SU-DHL-6 (cell line): ENCODE measurements around the gene DTX1.
A peak's percentile ranks its signal among the peaks of the same experiment; 100 is the strongest.

ENCODE experiments used
- H2AFZ ChIP-seq: fragments of 200-600 bp; sonication (generic); 2 replicates; pipeline ENCODE4 v1.6.1; 2014; ENCODE audit warnings: low read depth, mild to moderate bottlenecking, moderate library complexity, mixed read lengths, antibody characterized with exemption, low read length; ENCODE audit not compliant: severe bottlenecking
- H3F3A ChIP-seq: fragments of 200-600 bp; shearing (Covaris generic); 2 replicates; pipeline ENCODE4 v1.6.0; 2016; ENCODE audit warnings: antibody characterized with exemption, mild to moderate bottlenecking; ENCODE audit not compliant: insufficient read depth
- H3K27ac ChIP-seq: fragments of 200-600 bp; sonication (generic); 2 replicates; pipeline ENCODE4 v1.5.1; 2016; ENCODE audit warnings: low read depth, mild to moderate bottlenecking, low read length, moderate library complexity, mixed read lengths
- H3K27me3 ChIP-seq: fragments of 200-600 bp; sonication (generic), shearing (Covaris generic); 2 replicates; pipeline ENCODE4 v1.6.0; 2014; ENCODE audit warnings: mild to moderate bottlenecking, low read length
- H3K36me3 ChIP-seq: fragments of 200-600 bp; sonication (generic); 2 replicates; pipeline ENCODE4 v1.6.1; 2014; ENCODE audit warnings: mild to moderate bottlenecking, low read length, mixed read lengths
- H3K4me2 ChIP-seq: fragments of 300-600, 200-600 bp; shearing (Covaris generic), sonication (generic); 2 replicates; pipeline ENCODE4 v1.6.0; 2014; ENCODE audit warnings: low read length, low read depth, mild to moderate bottlenecking; ENCODE audit not compliant: poor library complexity, severe bottlenecking
- H3K4me3 ChIP-seq: fragments of 200-600 bp; sonication (generic); 2 replicates; pipeline ENCODE4 v1.5.1; 2014; ENCODE audit warnings: antibody characterized with exemption, low read length, mild to moderate bottlenecking, mixed read lengths; ENCODE audit not compliant: insufficient read depth, poor library complexity, severe bottlenecking
- H3K79me2 ChIP-seq: fragments of 200-600 bp; sonication (generic); 2 replicates; pipeline ENCODE4 v1.6.1; 2014; ENCODE audit warnings: mild to moderate bottlenecking, low read length, moderate library complexity; ENCODE audit not compliant: insufficient read depth
- H3K9ac ChIP-seq: fragments of 200-600 bp; sonication (generic); 2 replicates; pipeline ENCODE4 v1.7.0; 2014; ENCODE audit warnings: mild to moderate bottlenecking, low read length
- H3K9me2 ChIP-seq: fragments of 200-600 bp; sonication (generic); replicated peaks from 2 replicates; pipeline ENCODE4 v1.6.1; 2014; ENCODE audit warnings: low read length; ENCODE audit not compliant: insufficient read depth
- H3K9me3 ChIP-seq: fragments of 200-600 bp; sonication (generic); 2 replicates; pipeline ENCODE4 v1.6.1; 2014; ENCODE audit warnings: low read length, mixed read lengths; ENCODE audit not compliant: insufficient read depth
- H4K20me1 ChIP-seq: fragments of 200-600 bp; sonication (generic); 2 replicates; pipeline ENCODE4 v1.6.1; 2014; ENCODE audit warnings: low read depth, mild to moderate bottlenecking, antibody characterized with exemption, low read length, moderate library complexity, mixed read lengths
- EZH2phosphoT487 ChIP-seq: fragments of 200-600 bp; sonication (generic), shearing (Covaris generic); conservative IDR thresholded peaks from 2 replicates; pipeline ENCODE4 v1.6.1; 2018; ENCODE audit warnings: mild to moderate bottlenecking, antibody characterized with exemption, low read length, moderate library complexity, mixed read lengths
- TF ChIP-seq, protein P1 (sequence below): fragments of 200-600 bp; sonication (generic); IDR thresholded peaks from one replicate; pipeline ENCODE4 v1.5.1; 2017; ENCODE audit warnings: antibody characterized with exemption, mild to moderate bottlenecking, low read length, moderate library complexity; ENCODE audit not compliant: insufficient read depth, poor library complexity, severe bottlenecking

The DTX1 gene

DNA sequence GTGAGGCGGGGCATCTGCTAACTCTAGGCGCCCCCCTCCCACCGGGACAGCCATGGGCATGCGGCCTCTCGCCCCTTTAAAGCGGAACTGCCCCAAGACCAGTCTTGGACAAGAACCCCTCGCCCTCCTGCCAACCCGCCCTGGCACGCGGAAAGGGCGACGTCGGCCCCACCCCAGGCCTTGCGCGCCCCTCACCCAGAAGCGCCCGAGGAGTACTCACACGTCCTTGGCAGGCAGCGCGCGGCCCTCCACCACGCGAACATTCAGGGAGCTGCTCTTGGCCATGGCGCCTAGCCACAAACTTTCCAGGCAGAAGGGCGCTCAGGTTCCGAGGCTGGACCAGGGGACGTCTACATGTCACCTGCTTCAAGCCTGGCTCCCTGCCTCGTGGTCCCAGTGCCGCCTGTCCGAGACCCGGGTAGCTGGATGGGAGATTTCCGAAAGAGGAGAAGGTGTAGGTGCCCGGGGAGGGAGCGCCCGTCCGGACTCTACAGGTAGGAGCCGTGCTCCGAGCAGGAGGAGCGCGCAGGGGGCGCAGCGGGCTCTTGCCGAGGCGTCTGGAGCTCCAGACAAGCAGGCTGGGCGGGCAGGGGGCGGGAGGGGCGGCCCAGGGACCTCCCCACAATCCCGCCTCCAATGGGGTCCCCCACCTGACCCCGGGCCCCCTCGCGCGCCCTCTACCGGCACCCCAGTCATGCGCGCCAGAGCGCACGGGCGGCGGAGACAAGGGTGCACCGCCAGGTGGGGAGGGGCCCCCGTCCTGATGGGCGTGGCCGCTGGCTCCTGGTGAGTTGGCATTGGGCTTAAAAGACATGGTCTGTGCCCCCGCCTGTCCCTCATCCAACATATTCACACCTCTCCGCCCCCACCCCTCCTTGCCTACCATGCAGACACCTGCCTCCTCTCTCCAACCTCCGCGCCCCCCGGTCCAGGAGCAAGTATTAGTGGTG lies 78.9 kb downstream of the DTX1 start, which contains the start of gene RASAL1:
TSS of gene RASAL1 (minus strand) at position 584 of the 950 bp plus-strand sequence. CDS start at position 285, 299 bp downstream.
- Histone ChIP-seq H3K9ac (peak within 1 kb of the TSS; percentile 96), H4K20me1 (no peaks in the 10 kb centered on the region), H3K9me3 (no peaks in the 10 kb centered on the region), H3K4me2 (peak within 1 kb of the TSS; percentile 81), H3K27ac (peak within 1 kb of the TSS; percentile 68), H2AFZ (no peak within 1 kb of the TSS), H3K36me3 (no peaks in the 10 kb centered on the region), H3K9me2 (no peaks in the 10 kb centered on the region), H3F3A (peaks cover 25% of the 10 kb centered on the region), H3K4me3 (peak within 1 kb of the TSS; percentile 98), H3K27me3 (no peaks in the 10 kb centered on the region), H3K79me2 (peaks cover 44% of the 10 kb centered on the region)
- TF ChIP-seq EZH2phosphoT487: no peak
- TF ChIP-seq, protein P1, sequence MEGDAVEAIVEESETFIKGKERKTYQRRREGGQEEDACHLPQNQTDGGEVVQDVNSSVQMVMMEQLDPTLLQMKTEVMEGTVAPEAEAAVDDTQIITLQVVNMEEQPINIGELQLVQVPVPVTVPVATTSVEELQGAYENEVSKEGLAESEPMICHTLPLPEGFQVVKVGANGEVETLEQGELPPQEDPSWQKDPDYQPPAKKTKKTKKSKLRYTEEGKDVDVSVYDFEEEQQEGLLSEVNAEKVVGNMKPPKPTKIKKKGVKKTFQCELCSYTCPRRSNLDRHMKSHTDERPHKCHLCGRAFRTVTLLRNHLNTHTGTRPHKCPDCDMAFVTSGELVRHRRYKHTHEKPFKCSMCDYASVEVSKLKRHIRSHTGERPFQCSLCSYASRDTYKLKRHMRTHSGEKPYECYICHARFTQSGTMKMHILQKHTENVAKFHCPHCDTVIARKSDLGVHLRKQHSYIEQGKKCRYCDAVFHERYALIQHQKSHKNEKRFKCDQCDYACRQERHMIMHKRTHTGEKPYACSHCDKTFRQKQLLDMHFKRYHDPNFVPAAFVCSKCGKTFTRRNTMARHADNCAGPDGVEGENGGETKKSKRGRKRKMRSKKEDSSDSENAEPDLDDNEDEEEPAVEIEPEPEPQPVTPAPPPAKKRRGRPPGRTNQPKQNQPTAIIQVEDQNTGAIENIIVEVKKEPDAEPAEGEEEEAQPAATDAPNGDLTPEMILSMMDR: peak; percentile 74

DNA sequence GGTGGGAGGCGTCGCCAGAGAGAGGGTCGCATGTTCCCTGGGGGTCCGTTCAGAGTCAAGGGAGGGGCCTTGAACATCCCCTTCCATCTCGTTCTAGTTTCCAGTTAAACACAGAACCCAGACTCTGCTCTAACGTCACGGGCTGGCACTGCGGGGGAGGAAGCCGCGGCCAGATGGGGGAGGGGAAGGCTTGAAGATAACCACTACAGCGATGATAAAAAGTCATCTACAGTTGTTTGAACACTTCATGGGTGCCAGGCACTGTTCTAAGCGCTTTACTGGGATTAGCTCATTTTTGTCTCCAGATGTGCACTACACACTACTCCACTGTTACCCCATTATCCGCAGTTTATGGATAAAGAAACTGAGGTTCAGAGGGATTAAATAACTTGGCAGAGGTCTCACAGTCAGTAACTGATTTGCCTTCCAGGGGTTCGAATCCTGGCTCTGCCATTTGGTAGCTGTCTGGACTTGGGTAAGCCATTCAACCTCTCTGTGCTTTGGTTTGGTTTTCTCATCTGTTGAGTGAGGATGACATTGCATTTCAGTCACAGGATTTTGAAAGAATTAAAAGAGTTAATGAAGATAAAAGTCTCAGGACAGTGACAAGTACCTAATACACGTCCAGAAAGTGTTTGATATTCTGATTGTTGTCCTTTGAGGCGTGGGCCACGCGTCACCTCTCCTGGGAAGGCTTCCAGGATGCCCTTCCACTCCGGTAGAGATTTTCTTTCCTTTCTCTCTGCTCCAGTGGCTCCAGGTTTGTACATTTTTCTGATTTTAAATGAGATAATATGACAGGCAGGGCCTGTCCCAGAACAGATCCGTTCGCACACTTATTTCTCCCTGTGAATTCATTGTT lies 79.8 kb downstream of the DTX1 start:
- H3K36me3 ChIP-seq: no peaks in the 10 kb centered on the region
- peak overlapping the region; percentile 43; the same call in 1 of the 2 replicates for H3K9ac ChIP-seq
- H3K79me2 ChIP-seq: peaks cover 39% of the 10 kb centered on the region
- peak overlapping the region; percentile 54 for H3K4me2 ChIP-seq
- no peak overlapping the region for H2AFZ ChIP-seq
- peaks cover 18% of the 10 kb centered on the region for H3F3A ChIP-seq
- H3K27ac ChIP-seq: peak overlapping the region; percentile 55
- H3K9me2 ChIP-seq: no peaks in the 10 kb centered on the region
- H3K9me3 ChIP-seq: no peaks in the 10 kb centered on the region
- H3K27me3 ChIP-seq: no peaks in the 10 kb centered on the region
- H4K20me1 ChIP-seq: no peaks in the 10 kb centered on the region
- H3K4me3 ChIP-seq: peak overlapping the region; percentile 20
- TF ChIP-seq, protein P1: no peak
- no peak for TF ChIP-seq EZH2phosphoT487

DNA sequence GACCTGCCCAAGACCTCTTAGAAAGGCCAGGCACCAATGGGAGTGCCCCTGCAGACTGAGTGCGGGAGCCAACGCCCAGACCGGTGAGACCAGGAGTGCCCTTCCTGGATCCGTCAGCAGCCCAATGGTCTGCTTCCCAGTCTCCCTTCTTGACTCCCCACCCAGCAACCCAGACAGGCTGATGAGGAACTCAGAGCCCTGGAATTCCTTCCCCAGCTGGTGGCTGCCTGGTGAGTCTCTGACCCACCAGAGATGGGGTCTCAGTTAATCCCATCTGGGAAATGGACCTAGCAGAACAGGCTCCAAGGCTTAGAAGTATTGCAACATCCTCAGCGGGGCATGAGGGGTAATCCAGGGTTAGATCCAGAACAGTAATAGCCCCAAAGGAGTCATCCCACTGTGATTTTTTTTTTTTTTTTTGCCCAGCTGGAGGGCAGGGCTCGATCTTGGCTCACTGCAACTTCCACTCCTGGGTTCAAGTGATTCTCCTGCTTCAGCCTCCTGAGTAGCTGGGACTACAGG lies 80.5 kb downstream of the DTX1 start:
- Histone ChIP-seq H3K79me2 (peaks cover 33% of the 10 kb centered on the region), H3K9ac (no peak overlapping the region), H3K4me2 (no peak overlapping the region), H3K9me2 (no peaks in the 10 kb centered on the region), H3K4me3 (no peak overlapping the region), H4K20me1 (no peaks in the 10 kb centered on the region), H3K9me3 (no peaks in the 10 kb centered on the region), H3K27ac (no peak overlapping the region), H3K27me3 (no peaks in the 10 kb centered on the region), H2AFZ (no peak overlapping the region), H3K36me3 (no peaks in the 10 kb centered on the region), H3F3A (peaks cover 14% of the 10 kb centered on the region)
- TF ChIP-seq, protein P1: no peak
- TF ChIP-seq EZH2phosphoT487: no peak
